Calu3 (cell line): ENCODE measurements around the gene ITPK1. TPM values are rescaled to one million over a fixed set of nuclear protein-coding genes. Genes with fewer than 3 reads are reported as not detected.

ENCODE experiments used
- BruUV-seq: library from RNA; stranded (reverse); fragments of 400-500 nt; replicated peaks from 2 replicates; lab custom pipeline; 2021; lab: Mats Ljungman, UMichigan
- CTCF ChIA-PET: fragments of 300-600 bp; sonication (Branson Sonifier 250); formaldehyde crosslinking; loops from one replicate; lab custom pipeline; 2022; ENCODE audit warnings: antibody characterized with exemption; lab: Charles Lee
- DNase-seq: peaks from one replicate; pipeline ENCODE4 v3.0.0; 2022
- H3K27ac Mint-ChIP-seq: one replicate; pipeline ENCODE4 v1.8.0; 2022; ENCODE audit warnings: mixed read lengths; ENCODE audit not compliant: unreplicated experiment
- H3K27me3 Mint-ChIP-seq: one replicate; pipeline ENCODE4 v1.8.0; 2022; ENCODE audit warnings: mixed read lengths; ENCODE audit not compliant: unreplicated experiment
- H3K36me3 Mint-ChIP-seq: one replicate; pipeline ENCODE4 v1.8.0; 2022; ENCODE audit warnings: mild to moderate bottlenecking, moderate library complexity, mixed read lengths; ENCODE audit not compliant: insufficient read depth, unreplicated experiment
- H3K4me1 Mint-ChIP-seq: one replicate; pipeline ENCODE4 v1.8.0; 2022; ENCODE audit warnings: mild to moderate bottlenecking, low read depth, mixed read lengths; ENCODE audit not compliant: unreplicated experiment
- H3K4me3 Mint-ChIP-seq: one replicate; pipeline ENCODE4 v1.8.0; 2022; ENCODE audit warnings: mild to moderate bottlenecking, low read depth, moderate library complexity, mixed read lengths; ENCODE audit not compliant: unreplicated experiment
- H3K9me3 Mint-ChIP-seq: one replicate; pipeline ENCODE4 v1.8.0; 2022; ENCODE audit warnings: low read depth, mixed read lengths; ENCODE audit not compliant: unreplicated experiment
- intact Hi-C: fragments of 100-400 bp; cut with micrococcal nuclease; formaldehyde crosslinking; loops from one replicate; pipeline ENCODE4 v1.10.0; 2022; ENCODE audit not compliant: unreplicated experiment
- total RNA-seq: library from RNA; stranded (reverse); gene quantifications from 2 replicates; pipeline ENCODE4 v1.2.3, GENCODE V29; 2022
- TF ChIP-seq, protein P1 (sequence below): fragments of 200-600 bp; IDR thresholded peaks from one replicate; pipeline ENCODE4 v1.8.0; 2022; ENCODE audit warnings: antibody characterized with exemption; ENCODE audit not compliant: unreplicated experiment

ITPK1 gene
- total RNA-seq, 1 experiment from 2014 or later = 94.3 TPM

DNA sequence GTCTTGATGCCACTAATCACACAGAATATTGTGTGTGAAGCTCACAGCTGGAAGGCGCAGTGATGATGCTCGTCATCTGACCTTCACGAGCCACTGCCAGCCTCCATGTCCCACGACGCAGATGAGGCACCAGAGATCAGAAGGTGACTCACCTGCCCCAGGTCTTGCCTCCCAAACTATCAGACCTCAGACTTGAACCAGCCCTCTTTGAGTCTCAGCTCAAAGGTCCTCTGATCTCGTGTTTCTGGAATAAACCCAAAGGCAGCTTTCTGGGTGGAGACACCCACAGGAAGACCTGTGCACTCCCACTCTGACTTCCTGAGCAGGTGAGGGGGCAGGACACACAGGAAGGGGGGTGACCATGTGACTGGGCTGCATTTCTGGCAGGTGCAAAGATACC, 212.4 kb downstream of the ITPK1 start:
- intact Hi-C loops = no loop called here
- no TSS peak for BruUV-seq
- no peak for DNase-seq
- CTCF ChIA-PET = interaction anchor here (0.6 kb wide), 1 partner anchor 846 kb away, joined by 3 read pairs; no protein-coding TSS in a partner anchor
- Mint-ChIP-seq H3K4me1 (no peaks in the 10 kb centered on the region), H3K9me3 (no peaks in the 10 kb centered on the region), H3K4me3 (no peak overlapping the region), H3K27me3 (peaks cover 81% of the 10 kb centered on the region), H3K36me3 (no peaks in the 10 kb centered on the region), H3K27ac (no peak overlapping the region)
- TF ChIP-seq, protein P1, sequence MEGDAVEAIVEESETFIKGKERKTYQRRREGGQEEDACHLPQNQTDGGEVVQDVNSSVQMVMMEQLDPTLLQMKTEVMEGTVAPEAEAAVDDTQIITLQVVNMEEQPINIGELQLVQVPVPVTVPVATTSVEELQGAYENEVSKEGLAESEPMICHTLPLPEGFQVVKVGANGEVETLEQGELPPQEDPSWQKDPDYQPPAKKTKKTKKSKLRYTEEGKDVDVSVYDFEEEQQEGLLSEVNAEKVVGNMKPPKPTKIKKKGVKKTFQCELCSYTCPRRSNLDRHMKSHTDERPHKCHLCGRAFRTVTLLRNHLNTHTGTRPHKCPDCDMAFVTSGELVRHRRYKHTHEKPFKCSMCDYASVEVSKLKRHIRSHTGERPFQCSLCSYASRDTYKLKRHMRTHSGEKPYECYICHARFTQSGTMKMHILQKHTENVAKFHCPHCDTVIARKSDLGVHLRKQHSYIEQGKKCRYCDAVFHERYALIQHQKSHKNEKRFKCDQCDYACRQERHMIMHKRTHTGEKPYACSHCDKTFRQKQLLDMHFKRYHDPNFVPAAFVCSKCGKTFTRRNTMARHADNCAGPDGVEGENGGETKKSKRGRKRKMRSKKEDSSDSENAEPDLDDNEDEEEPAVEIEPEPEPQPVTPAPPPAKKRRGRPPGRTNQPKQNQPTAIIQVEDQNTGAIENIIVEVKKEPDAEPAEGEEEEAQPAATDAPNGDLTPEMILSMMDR = no peak

DNA sequence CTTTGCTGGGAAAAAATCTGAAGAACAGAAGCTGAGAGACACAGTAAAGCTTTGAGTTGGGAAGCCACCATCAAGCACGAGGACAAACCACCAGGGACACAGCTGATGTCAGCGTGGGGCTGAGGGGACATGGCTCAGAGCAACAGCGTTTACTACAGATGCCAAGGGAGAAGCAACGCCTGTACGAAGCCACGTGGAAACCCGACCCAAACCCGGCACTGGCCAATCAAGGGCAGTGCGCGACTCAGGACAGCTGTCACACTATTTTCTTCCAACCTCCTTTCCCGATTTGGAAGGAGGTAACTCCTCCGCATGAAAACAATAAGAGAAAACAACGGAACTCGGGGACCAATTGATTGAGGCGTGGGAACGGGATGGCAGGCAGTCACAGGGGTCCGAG, 213.0 kb downstream of the ITPK1 start:
- Mint-ChIP-seq H3K36me3 (no peaks in the 10 kb centered on the region), H3K27me3 (peaks cover 84% of the 10 kb centered on the region), H3K9me3 (no peaks in the 10 kb centered on the region), H3K27ac (no peak overlapping the region), H3K4me3 (no peak overlapping the region), H3K4me1 (no peaks in the 10 kb centered on the region)
- intact Hi-C loops = no loop called here
- no TSS peak for BruUV-seq
- DNase-seq = no peak
- CTCF ChIA-PET = interaction anchor here (0.6 kb wide), 2 partner anchors 847 to 995 kb away, joined by 3 read pairs; no protein-coding TSS in a partner anchor
- TF ChIP-seq, protein P1 = no peak

DNA sequence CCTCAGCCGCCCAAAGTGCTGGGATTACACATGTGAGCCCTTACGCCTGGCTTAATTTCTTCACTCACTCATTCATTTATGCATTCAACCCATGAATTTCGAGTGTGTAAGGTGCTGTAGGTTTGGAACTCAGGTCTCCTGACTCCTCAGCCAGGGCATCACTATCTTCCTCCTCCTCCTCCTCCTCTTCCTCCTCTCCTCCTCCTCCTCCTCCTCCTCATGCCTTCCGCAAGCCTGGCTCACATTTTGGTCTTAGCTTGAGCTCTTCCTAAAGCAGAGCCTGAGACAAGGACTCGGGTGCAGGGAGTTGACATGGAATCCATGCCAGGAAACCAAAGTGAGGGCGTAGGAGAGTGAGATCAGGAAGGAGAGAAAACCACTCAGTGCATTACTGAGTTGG, 213.5 kb downstream of the ITPK1 start:
- no peaks in the 10 kb centered on the region for H3K36me3 Mint-ChIP-seq
- TF ChIP-seq, protein P1 = no peak
- no peak overlapping the region for H3K27ac Mint-ChIP-seq
- CTCF ChIA-PET = interaction anchor here (0.6 to 0.7 kb wide), 2 partner anchors 14 to 995 kb away, joined by 3 to 8 read pairs; no protein-coding TSS in a partner anchor
- no peak overlapping the region for H3K4me3 Mint-ChIP-seq
- H3K4me1 Mint-ChIP-seq = no peaks in the 10 kb centered on the region
- peaks cover 86% of the 10 kb centered on the region for H3K27me3 Mint-ChIP-seq
- BruUV-seq = no TSS peak
- H3K9me3 Mint-ChIP-seq = no peaks in the 10 kb centered on the region
- intact Hi-C loops = no loop called here
- DNase-seq = no peak

DNA sequence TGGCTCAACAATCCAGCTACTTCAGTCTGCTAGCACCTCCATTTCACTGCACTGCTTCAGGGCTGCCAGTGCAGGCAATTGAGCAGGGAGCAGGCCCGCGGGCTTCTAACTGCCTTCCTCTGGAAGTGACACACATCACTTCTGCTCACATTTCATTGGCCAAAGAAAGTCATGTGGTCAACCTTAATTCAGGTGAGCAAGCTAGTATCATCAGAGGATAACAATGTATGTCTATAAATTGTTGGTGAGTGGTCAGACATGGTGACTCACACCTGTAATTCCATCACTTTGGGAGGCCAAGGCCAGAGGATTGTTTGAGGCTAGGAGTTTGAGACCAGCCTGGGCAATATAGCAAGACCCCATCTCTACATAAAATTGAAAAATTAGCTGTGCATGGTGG, 215.1 kb downstream of the ITPK1 start:
- DNase-seq = no peak
- peaks cover 86% of the 10 kb centered on the region for H3K27me3 Mint-ChIP-seq
- H3K36me3 Mint-ChIP-seq = no peaks in the 10 kb centered on the region
- no peak overlapping the region for H3K27ac Mint-ChIP-seq
- H3K4me1 Mint-ChIP-seq = no peaks in the 10 kb centered on the region
- intact Hi-C loops = no loop called here
- H3K4me3 Mint-ChIP-seq = no peak overlapping the region
- TF ChIP-seq, protein P1 = no peak
- CTCF ChIA-PET = no interaction called here
- no peaks in the 10 kb centered on the region for H3K9me3 Mint-ChIP-seq
- no TSS peak for BruUV-seq
